NCI-H748 treated with DMSO at 0.1 percent for 48 hours (cell line): ENCODE results near the gene DSTN.

Source experiments
- DNase-seq: peaks from one replicate; lab custom pipeline; 2025; lab: John Stamatoyannopoulos, UW

Gene DSTN

GRCh38 chr20:17549131-17549530 lies 20.7 kb upstream of the DSTN start:
- no peak for DNase-seq

- no peak for DNase-seq
Measured at GRCh38 chr20:17555106-17555505, 14.8 kb upstream of the DSTN start.

GRCh38 chr20:17556837-17557674 lies 12.8 kb upstream of the DSTN start:
- no peak for DNase-seq

GRCh38 chr20:17557675-17558006 lies 12.2 kb upstream of the DSTN start:
- no peak for DNase-seq

- DNase-seq = no peak
Measured at GRCh38 chr20:17558154-17558940, 11.5 kb upstream of the DSTN start.

GRCh38 chr20:17558941-17559304 lies 11.0 kb upstream of the DSTN start:
- no peak for DNase-seq

- no peak for DNase-seq
Measured at GRCh38 chr20:17559338-17559737, 10.5 kb upstream of the DSTN start.

- DNase-seq = no peak
Measured at GRCh38 chr20:17560344-17561074, 9.4 kb upstream of the DSTN start.

- no peak for DNase-seq
Measured at GRCh38 chr20:17562804-17563305, 7.0 kb upstream of the DSTN start.

- DNase-seq = no peak
Measured at GRCh38 chr20:17565169-17565845, 4.6 kb upstream of the DSTN start.

GRCh38 chr20:17566345-17566744 lies 3.5 kb upstream of the DSTN start:
- no peak for DNase-seq

- no peak for DNase-seq
Measured at GRCh38 chr20:17568045-17568788, 1.7 kb upstream of the DSTN start.

GRCh38 chr20:17568972-17569521 lies 828 bp upstream of the DSTN start:
- DNase-seq = peak; percentile 70

- DNase-seq = peak; percentile 71
Measured at GRCh38 chr20:17570347-17571152, 675 bp downstream of the DSTN start.

GRCh38 chr20:17571153-17571527 lies 1.3 kb downstream of the DSTN start:
- peak; percentile 62 for DNase-seq

GRCh38 chr20:17572034-17572638 lies 2.3 kb downstream of the DSTN start:
- DNase-seq = peak; percentile 94

GRCh38 chr20:17573463-17573862 lies 3.6 kb downstream of the DSTN start:
- no peak for DNase-seq

GRCh38 chr20:17576215-17576614 lies 6.3 kb downstream of the DSTN start:
- DNase-seq = no peak

- no peak for DNase-seq
Measured at GRCh38 chr20:17579369-17580039, 9.6 kb downstream of the DSTN start.
